HG02943 (cell line): ENCODE results near the gene ENDOU.

Experiments used
- ATAC-seq: cut with Tn5 transposase; IDR thresholded peaks from one replicate; pipeline ENCODE4 v1.9.1; 2021; ENCODE audit warnings: mild to moderate bottlenecking, low read depth, moderate library complexity; ENCODE audit not compliant: unreplicated experiment

The ENDOU gene

DNA sequence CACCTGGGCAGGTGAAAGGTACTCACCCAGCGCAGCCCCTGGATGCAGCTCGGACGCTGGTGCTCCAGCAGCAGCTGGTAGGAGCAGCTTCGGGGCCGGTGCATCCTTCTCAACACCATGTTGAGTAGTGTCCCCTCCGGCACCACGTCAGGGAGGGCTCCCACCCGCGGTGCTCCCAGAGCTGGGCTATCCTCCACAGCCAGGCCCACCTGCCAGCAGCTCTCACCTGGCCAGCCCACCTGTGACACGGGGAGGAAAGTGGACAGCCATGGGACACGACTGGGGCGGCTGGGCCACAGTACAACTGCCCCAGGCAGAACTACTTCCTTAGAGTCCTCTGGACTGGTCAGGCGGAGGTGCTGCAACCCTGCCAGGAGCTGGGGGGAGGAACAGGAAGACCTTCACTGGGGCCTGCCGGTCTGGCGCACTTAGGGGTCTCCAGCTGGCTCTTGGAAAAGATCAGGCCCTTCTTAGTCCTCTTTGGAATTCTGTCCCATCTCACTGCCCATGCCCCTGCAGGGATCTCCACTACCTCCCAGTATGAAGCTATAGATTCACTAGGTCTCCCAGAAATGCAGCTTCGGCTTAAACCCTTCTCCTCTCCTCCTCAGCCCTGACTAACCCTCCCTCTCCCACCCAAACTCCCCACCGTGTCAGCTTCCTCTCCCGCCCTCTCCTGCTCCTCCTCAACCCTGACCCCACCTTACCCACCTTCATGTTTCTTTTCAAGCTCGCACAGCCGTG, 32.7 kb upstream of the ENDOU start:
- ATAC-seq: no peak

DNA sequence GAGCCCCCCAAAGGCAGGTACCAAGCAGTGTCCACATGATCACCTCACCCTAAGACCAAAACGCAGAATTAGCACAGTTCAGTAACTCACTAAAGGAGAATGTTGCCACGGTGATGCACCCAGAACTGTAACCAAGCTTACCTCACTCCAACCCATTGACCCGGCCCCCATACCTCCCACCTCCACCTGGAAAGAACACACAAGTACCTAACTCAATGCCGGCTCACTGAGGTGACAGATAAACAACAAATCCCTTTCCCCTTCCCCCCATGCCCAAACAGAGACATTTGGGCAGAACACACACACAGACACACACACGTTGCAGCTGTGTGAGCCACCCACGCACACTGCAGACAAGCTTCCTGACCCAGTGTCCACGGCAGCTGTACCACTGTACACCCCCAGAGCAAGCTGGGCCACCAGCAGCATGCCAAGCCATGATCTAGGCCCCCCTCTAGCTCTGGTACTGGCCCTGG, 32.1 kb upstream of the ENDOU start:
- ATAC-seq: no peak

- peak; percentile 55 for ATAC-seq
Measured at GRCh38 chr12:47755655-47756562, 30.6 kb upstream of the ENDOU start.

DNA sequence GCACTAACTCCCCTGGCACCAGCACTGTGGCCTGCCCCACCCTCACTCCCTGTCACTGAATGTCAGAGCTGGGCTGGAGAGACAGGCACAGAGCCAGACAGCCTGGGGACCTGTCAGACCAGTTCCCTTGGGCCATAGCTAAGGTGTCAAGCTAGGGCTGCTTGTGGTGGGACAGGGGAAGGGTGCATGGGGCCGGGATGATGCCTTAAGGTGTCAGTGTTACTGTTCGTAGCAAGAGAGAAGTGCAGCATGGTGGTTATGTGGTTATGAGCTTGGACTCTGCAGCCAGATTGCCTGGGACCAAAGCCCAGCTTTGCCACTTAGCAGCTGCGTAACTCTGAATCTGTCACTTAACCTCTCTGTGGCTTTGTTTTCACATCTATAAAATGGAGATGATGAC, 29.6 kb upstream of the ENDOU start:
- ATAC-seq: peak; percentile 19

GRCh38 chr12:47754126-47754525, 28.8 kb upstream of the ENDOU start:
- no peak for ATAC-seq

DNA sequence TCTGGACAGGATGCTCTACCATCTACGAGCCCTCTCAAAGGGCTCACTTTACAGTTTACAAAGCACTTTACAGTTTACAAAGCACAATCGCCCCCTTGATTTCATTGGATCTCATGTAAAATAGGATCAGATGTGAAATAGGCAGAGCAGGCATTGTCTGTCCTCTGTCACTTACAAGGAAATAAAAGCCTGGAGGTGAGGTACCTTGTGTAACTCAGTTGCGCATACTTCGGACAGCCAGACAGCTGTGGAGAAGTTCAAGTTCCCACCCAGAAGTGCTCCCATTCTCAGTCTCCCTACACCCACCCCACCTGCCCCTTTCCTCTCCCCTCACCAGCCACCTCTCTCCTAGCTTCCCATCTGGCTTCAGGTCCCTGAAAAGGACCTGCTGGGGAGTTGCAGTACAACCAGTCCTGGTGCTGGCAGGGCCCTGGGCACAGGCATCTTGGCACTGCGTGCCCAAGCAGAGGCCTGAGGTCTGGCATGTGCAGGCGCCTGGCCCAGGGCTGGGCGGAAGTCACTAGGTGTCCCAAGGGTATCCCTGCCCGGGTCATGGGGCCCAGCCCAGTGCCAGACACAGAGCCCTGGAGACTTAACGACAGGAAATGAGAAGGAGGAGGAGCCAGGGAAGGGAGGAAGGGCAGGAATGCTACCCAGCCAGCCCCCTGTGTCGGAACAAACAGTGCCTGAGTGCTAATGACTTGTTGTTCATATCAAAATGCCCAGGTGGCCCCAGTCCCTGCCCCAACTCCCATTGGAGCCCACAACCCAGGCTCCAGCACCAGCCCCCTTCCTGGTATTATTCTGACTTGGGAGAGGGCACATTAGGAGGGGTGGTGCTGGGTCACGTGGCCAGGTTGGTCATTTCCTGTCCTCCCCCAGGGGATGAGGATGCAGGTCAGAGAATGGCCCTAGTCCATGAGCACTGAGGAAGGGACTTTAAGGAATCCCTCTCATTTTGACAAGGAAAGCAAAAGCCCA, 28.0 kb upstream of the ENDOU start:
- no peak for ATAC-seq

DNA sequence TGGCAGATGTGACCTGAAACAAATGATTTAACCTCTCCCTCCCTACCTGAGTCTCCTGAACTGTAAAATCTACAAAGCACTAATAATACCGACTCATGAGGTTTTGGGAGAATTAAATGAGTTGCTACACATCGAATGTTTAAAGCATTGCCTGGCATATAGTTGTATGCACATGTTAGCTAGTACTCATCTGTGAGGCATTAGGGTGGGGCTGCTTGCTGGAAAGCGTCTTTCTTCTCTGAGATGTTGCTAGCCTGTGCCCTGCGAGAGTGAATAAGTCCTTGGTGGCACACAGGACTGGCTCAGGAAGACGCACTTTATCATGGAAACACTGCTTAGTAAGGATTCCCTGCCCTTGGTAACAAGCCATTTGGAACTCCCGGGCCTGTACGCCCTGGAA, 27.3 kb upstream of the ENDOU start:
- ATAC-seq: no peak

GRCh38 chr12:47752121-47752520, 26.8 kb upstream of the ENDOU start:
- no peak for ATAC-seq

DNA sequence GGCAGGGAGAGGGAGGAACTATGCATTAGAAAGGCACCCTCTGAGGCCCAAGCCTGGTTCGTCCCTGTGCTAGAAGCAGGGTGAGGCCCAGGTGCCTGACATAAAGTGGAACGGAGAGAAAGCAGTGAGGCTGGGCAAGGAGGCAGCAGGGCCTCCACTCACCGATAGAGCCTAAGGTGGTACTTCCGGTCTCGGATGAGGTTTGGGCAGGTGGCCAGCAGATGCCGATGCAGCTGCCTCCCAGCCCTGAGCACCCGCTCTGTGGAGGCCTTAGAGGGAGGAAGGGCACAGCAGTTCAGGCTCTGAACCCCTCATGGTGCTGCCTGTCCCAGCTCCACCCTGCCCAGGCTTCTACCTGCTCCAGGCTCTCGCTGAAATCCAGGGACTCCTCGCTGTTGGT, 26.3 kb upstream of the ENDOU start:
- ATAC-seq: no peak

DNA sequence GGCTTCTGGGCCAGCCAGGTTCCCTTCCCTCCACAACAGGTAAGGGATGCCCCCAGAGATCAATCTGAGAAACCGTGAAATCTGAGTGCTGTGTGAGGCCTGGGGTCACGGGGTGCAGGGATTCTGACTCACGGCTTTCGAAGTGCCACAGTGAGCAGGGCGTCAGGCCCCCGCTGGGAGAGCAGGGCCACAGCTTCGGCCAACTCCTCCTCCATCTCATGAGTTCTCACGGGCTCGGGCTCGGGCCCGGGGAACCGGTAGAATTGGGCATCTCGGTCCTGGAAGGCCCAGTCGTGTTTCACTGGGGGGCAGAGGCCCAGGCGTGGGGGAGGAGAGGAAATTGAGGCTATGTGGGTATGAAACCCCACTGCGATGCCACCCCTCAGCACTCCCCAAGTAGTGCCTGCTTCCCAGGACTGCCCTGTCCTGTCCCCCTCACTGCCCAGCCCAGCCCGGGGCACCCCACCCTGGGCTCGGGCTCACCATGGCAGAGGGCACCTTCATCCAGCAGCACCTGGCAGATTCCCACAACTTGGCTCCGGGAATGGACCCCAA, 25.7 kb upstream of the ENDOU start:
- no peak for ATAC-seq

- no peak for ATAC-seq
Measured at GRCh38 chr12:47750229-47750798, 25.0 kb upstream of the ENDOU start.

DNA sequence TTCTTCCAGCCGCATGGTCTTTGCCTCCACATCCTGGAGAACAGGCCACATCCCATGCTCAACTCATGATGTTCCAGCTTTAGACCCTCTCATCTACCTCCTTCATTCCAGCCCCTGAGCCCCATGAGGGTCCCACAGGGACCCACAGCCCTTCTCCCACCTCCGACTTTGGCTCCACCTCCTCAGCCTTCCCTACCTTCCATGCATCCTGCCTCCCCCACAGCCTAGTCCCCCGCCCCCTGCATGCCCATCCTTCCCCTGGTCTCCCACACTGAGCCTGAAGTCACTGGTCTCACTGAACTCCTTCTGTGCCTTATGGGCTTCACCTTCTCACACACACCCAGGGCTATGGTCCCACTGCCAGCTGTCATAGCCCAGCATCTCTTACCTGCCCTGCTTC, 23.6 kb upstream of the ENDOU start:
- no peak for ATAC-seq

GRCh38 chr12:47748507-47748828, 23.2 kb upstream of the ENDOU start:
- no peak for ATAC-seq

GRCh38 chr12:47747596-47748506, 22.6 kb upstream of the ENDOU start:
- ATAC-seq: no peak

DNA sequence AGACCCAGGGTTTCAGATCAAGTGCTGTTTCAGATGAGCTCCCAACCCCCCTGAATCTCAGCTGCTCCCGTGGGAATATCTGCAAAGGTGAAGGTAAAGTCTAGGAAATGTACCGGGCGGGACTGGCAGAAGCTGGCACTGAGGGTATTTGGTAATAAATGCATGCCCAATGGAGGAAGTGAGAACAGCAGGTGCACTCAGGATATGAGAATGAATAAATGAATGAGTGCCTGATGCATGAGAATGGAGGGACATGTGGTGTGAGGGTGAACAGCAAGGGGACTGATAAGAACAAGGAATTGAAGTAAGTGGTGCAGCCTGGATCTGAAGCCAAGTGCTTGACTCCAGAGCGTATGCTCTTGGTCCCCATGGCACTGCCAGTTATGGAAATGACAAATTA, 21.8 kb upstream of the ENDOU start:
- ATAC-seq: no peak

DNA sequence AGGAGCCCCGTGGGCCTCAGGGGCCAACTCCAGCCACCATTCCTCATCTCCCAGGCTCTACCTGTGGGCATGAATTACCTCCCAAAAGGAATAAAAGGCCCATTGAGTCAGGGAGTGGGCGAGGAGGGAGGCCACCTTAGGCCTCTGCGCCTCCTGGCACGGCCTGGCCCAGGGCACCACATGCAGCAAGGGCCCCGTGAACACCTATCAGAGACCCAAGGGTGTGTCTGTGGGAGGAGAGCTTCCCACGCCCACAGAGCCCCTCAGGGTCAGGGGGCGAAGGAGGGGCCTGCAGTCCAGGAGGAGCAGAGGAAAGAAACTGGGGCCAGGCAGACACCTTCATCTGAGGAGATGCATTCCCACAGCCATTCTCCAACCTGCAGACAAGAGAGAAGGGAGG, 21.2 kb upstream of the ENDOU start:
- ATAC-seq: no peak

DNA sequence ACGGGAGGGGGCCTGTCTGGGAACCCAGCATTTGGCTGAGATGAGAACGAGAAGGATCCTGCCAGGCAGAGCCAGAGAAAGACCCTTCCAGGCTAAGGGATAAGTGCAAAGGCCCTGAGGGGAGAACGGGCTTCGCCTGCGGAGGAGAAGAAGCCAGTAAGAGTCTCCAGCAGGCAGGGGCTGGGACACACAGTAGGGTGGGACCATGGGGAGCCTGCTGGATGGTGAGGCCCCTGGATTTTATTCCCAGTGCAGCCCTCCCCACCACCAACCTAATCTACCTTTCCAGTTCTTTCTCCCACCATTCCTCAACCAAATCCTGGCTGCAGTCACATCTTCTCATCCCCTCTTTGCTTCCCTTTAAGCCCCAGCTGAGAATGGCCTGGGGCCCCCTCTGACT, 20.8 kb upstream of the ENDOU start:
- no peak for ATAC-seq

DNA sequence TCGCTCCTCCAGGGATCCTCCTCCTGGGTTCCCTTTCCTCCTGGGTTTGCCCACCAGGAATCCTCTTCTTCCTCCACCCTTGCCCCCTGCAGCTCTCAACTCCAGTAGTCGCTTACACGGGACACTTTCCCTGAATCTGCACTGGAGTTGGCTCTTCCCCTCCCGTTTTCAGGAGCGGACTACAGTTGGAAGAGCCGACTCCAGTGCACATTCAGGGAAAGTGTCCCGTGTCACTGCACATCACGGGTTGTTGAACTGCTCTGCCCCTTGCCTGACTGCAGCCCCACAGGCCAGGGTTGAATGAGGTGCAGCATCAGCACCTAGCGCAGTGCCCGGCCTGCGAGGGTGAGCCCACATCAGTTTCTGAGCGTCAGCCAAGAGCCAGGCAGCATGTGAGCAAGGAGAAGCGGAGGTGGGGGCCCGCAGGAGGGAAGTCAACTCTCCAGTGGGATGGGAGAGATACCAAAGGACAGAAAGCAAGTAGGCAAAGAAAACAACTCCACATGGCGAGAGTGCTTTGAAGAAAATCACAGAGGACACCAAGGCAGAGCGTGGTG, 20.3 kb upstream of the ENDOU start:
- ATAC-seq: no peak
